ENCODE measurements around the gene ATP11A.

The ATP11A gene

GRCh38 chr13:112810608-112811007 lies 120.8 kb downstream of the ATP11A start:
- H3K4me1 ChIP-seq = no peaks in the 10 kb centered on the region
- no peaks in the 10 kb centered on the region for H3K9me3 ChIP-seq
- no peak for DNase-seq (ENCODE audit: low spot score in 2 of 2)
- no peaks in the 10 kb centered on the region for H3K27me3 ChIP-seq (ENCODE audit: low read depth)
- no peak overlapping the region for H3K4me3 ChIP-seq
- in situ Hi-C loops (cut with MboI; ENCODE audit: low sequenced_read_pairs) = no loop called here
- no peaks in the 10 kb centered on the region; the same call in 1 of the 2 replicates for H3K36me3 ChIP-seq (replicated peaks)

- Histone ChIP-seq H3K27me3 (ENCODE audit: low read depth) (no peaks in the 10 kb centered on the region), H3K4me1 (no peaks in the 10 kb centered on the region), H3K36me3 (replicated peaks) (peaks cover 3% of the 10 kb centered on the region; the same call in 1 of the 2 replicates), H3K9me3 (no peaks in the 10 kb centered on the region), H3K4me3 (no peak overlapping the region)
- in situ Hi-C loops (cut with MboI; ENCODE audit: low sequenced_read_pairs) = no loop called here
- no peak for DNase-seq (ENCODE audit: low spot score in 2 of 2)
These were observed 122.6 kb downstream of the ATP11A start for GRCh38 chr13:112812306-112813055.

GRCh38 chr13:112813552-112813951 lies 123.7 kb downstream of the ATP11A start:
- in situ Hi-C loops (cut with MboI; ENCODE audit: low sequenced_read_pairs) = no loop called here

DNA sequence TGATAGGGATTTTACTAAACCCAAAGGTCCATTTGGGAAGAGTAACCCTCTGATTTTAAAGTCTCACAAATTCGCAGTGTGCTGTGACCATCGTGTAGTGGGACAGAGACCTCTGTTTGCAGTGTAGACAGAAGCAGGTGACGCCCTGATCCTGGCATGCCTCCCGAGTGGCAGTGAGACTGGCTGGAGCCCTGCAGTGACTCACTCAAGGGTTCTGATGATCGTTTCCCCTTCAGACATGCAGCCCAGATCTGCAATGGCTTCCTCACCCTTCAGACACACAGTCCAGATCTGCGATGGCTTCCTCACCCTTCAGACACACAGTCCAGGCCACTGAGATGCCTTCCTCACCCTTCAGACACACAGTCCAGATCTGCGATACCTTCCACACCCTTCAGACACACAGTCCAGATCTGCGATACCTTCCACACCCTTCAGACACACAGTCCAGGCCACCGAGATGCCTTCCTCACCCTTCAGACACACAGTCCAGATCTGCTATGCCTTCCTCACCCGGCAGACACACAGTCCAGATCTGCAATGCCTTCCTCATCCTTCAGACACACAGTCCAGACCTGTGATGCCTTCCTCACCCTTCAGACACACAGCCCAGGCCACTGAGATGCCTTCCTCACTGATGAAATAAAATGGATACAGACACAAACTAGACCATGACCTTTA lies 125.2 kb downstream of the ATP11A start:
- in situ Hi-C loops (cut with MboI; ENCODE audit: low sequenced_read_pairs) = no loop called here
- Histone ChIP-seq H3K4me1 (no peaks in the 10 kb centered on the region), H3K9me3 (no peaks in the 10 kb centered on the region), H3K27me3 (ENCODE audit: low read depth) (no peaks in the 10 kb centered on the region), H3K36me3 (replicated peaks) (peaks cover 11% of the 10 kb centered on the region), H3K4me3 (no peak overlapping the region)
- DNase-seq (ENCODE audit: low spot score in 2 of 2) = no peak

More at GRCh38 chr13:112813552-112813951, 123.7 kb downstream of the ATP11A start:
- Histone ChIP-seq H3K4me1 (no peaks in the 10 kb centered on the region), H3K27me3 (ENCODE audit: low read depth) (no peaks in the 10 kb centered on the region), H3K36me3 (replicated peaks) (peaks cover 4% of the 10 kb centered on the region), H3K4me3 (no peak overlapping the region), H3K9me3 (no peaks in the 10 kb centered on the region)
- DNase-seq (ENCODE audit: low spot score in 2 of 2) = no peak

- no peaks in the 10 kb centered on the region for H3K9me3 ChIP-seq
These were observed 126.0 kb downstream of the ATP11A start for GRCh38 chr13:112815871-112816270.

DNA sequence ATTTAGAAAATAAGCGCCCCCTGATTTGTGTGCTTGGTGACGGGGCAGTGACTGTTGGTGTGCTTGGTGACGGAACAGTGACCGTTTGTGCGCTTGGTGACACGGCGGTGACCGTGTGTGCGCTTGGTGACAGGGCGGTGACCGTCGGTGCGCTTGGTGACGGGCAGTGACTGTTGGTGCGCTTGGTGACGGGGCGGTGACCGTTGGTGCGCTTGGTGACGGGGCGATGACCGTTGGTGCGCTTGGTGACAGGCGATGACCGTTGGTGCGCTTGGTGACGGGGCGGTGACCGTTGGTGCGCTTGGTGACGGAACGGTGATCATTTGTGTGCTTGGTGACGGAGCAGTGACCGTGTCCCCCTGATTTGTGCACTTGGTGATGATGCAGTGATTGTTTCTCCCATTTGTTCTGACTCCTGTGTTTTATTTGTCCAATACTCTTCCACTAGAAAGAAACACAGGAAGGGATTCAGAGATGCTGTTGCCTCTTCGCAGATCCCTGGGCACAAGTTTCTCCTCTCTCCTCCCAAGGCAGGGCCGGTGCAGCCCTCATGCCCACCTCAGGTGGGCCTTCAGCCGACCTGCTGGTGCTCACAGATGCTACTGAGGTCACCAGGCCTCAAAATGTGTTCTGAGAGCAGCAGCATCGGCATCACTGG lies 128.3 kb downstream of the ATP11A start:
- peaks cover 13% of the 10 kb centered on the region for H3K36me3 ChIP-seq (replicated peaks)
- H3K4me1 ChIP-seq = no peaks in the 10 kb centered on the region
- peak in 1 of 2 experiments; percentile 1 for DNase-seq (ENCODE audit: low spot score in 2 of 2)
- in situ Hi-C loops (cut with MboI; ENCODE audit: low sequenced_read_pairs) = no loop called here
- H3K27me3 ChIP-seq (ENCODE audit: low read depth) = no peaks in the 10 kb centered on the region
- H3K4me3 ChIP-seq = no peak overlapping the region
- no peaks in the 10 kb centered on the region for H3K9me3 ChIP-seq

More at GRCh38 chr13:112815871-112816270, 126.0 kb downstream of the ATP11A start:
- Histone ChIP-seq H3K4me1 (no peaks in the 10 kb centered on the region), H3K4me3 (no peak overlapping the region), H3K27me3 (ENCODE audit: low read depth) (no peaks in the 10 kb centered on the region), H3K36me3 (replicated peaks) (peaks cover 13% of the 10 kb centered on the region)
- in situ Hi-C loops (cut with MboI; ENCODE audit: low sequenced_read_pairs) = no loop called here
- DNase-seq (ENCODE audit: low spot score in 2 of 2) = peak in 1 of 2 experiments; percentile 1

GRCh38 chr13:112818698-112819045 lies 128.8 kb downstream of the ATP11A start:
- no peak overlapping the region for H3K4me3 ChIP-seq
- no peaks in the 10 kb centered on the region for H3K9me3 ChIP-seq
- no peaks in the 10 kb centered on the region for H3K27me3 ChIP-seq (ENCODE audit: low read depth)
- in situ Hi-C loops (cut with MboI; ENCODE audit: low sequenced_read_pairs) = no loop called here
- H3K4me1 ChIP-seq = no peaks in the 10 kb centered on the region
- peak in 1 of 2 experiments; percentile 3 for DNase-seq (ENCODE audit: low spot score in 2 of 2)
- H3K36me3 ChIP-seq (replicated peaks) = peaks cover 13% of the 10 kb centered on the region

DNA sequence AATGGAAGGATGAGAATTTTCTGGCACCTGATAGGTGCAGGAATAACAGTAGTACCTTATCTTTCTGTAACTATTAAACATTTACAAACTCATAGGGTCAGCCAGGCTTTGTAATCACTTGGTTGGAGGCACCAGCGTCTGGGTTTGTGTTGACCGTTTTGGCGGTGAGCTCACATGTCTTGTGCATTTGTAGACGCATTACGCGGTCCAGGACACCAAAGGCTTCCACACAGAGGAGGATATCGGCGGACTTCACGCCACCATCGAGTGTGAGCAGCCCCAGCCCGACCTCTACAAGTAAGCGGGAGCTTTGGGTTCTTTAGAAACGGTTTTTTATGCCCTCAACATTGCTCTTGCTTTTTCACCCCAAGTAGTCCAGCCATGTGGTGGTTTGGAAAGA lies 129.3 kb downstream of the ATP11A start:
- Histone ChIP-seq H3K4me1 (no peaks in the 10 kb centered on the region), H3K36me3 (replicated peaks) (peaks cover 13% of the 10 kb centered on the region), H3K9me3 (no peaks in the 10 kb centered on the region), H3K27me3 (ENCODE audit: low read depth) (no peaks in the 10 kb centered on the region), H3K4me3 (no peak overlapping the region)
- peak in 1 of 2 experiments; percentile 3 for DNase-seq (ENCODE audit: low spot score in 2 of 2)
- in situ Hi-C loops (cut with MboI; ENCODE audit: low sequenced_read_pairs) = no loop called here

DNA sequence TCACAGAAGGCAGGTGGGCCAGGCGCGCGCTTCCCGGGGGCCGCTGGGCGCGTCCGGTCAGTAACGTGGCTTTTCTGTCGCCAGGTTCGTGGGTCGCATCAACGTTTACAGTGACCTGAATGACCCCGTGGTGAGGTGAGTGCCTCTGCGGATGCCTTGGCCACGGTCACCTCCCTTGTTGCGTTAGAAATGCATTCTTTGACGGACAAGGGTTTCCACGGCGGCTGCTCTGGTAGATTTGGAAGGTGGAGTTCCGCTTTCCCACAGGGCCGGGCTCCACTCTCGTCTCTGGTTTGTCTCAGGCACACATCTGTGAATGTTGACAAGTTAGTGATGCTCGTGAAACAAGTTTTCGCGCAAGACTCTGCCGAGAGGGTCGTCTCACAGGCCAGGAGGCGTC lies 130.0 kb downstream of the ATP11A start:
- Histone ChIP-seq H3K9me3 (no peaks in the 10 kb centered on the region), H3K4me3 (no peak overlapping the region), H3K4me1 (no peaks in the 10 kb centered on the region), H3K27me3 (ENCODE audit: low read depth) (no peaks in the 10 kb centered on the region), H3K36me3 (replicated peaks) (peaks cover 15% of the 10 kb centered on the region)
- in situ Hi-C loops (cut with MboI; ENCODE audit: low sequenced_read_pairs) = no loop called here
- peak in 1 of 2 experiments; percentile 3 for DNase-seq (ENCODE audit: low spot score in 2 of 2)

- Histone ChIP-seq H3K9me3 (no peaks in the 10 kb centered on the region), H3K4me1 (no peaks in the 10 kb centered on the region), H3K36me3 (replicated peaks) (peaks cover 18% of the 10 kb centered on the region), H3K4me3 (no peak overlapping the region), H3K27me3 (ENCODE audit: low read depth) (no peaks in the 10 kb centered on the region)
- in situ Hi-C loops (cut with MboI; ENCODE audit: low sequenced_read_pairs) = no loop called here
- peak in 1 of 2 experiments; percentile 1 for DNase-seq (ENCODE audit: low spot score in 2 of 2)
These were observed 130.5 kb downstream of the ATP11A start for GRCh38 chr13:112820318-112820717.

- Histone ChIP-seq H3K4me3 (no peak overlapping the region), H3K4me1 (no peaks in the 10 kb centered on the region), H3K9me3 (no peaks in the 10 kb centered on the region), H3K36me3 (replicated peaks) (peaks cover 17% of the 10 kb centered on the region), H3K27me3 (ENCODE audit: low read depth) (no peaks in the 10 kb centered on the region)
- in situ Hi-C loops (cut with MboI; ENCODE audit: low sequenced_read_pairs) = no loop called here
- DNase-seq (ENCODE audit: low spot score in 2 of 2) = peak in 1 of 2 experiments; percentile 4
These were observed 131.7 kb downstream of the ATP11A start for GRCh38 chr13:112821340-112822055.

DNA sequence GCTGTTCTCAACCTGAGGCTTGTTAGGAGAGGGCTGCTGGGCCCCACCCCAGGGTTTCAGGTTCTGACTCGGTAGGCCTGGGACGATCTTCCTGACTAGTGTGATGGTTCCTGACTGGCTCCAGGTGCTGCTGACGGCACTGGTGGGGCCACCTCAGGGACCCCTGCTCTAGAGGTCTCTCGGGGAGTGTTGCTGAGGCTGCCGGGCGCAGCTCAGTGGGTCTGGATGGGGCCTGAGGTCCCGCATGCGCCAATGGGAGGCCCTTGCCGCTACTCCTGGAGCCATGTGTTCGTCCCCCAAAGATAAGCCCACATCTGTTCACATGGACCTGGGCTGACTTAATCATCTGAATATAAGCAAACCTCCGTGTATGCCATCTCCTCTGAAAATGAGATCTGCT lies 133.0 kb downstream of the ATP11A start:
- no peaks in the 10 kb centered on the region for H3K4me1 ChIP-seq
- H3K36me3 ChIP-seq (replicated peaks) = peaks cover 26% of the 10 kb centered on the region
- no peaks in the 10 kb centered on the region for H3K9me3 ChIP-seq
- peak in 1 of 2 experiments; percentile 2 for DNase-seq (ENCODE audit: low spot score in 2 of 2)
- no peak overlapping the region for H3K4me3 ChIP-seq
- in situ Hi-C loops (cut with MboI; ENCODE audit: low sequenced_read_pairs) = no loop called here
- H3K27me3 ChIP-seq (ENCODE audit: low read depth) = no peaks in the 10 kb centered on the region

GRCh38 chr13:112824429-112824828 lies 134.6 kb downstream of the ATP11A start:
- in situ Hi-C loops (cut with MboI; ENCODE audit: low sequenced_read_pairs) = no loop called here
- no peak overlapping the region for H3K4me3 ChIP-seq
- no peaks in the 10 kb centered on the region for H3K27me3 ChIP-seq (ENCODE audit: low read depth)
- no peak for DNase-seq (ENCODE audit: low spot score in 2 of 2)
- H3K9me3 ChIP-seq = no peaks in the 10 kb centered on the region
- peaks cover 22% of the 10 kb centered on the region for H3K36me3 ChIP-seq (replicated peaks)
- no peaks in the 10 kb centered on the region; the same call in 1 of the 2 replicates for H3K4me1 ChIP-seq
